Ramos (cell line): ENCODE data around the gene SEMA5B.

ENCODE experiments used
- in situ Hi-C: fragments of 300-500 bp; cut with MboI; formaldehyde crosslinking; loops from one replicate; pipeline ENCODE4 v1.14.3; 2022; ENCODE audit warnings: low sequenced_read_pairs; ENCODE audit not compliant: unreplicated experiment

Gene SEMA5B

GRCh38 chr3:122931636-122932035, 95.9 kb downstream of the SEMA5B start:
- in situ Hi-C loops = no loop called here

DNA sequence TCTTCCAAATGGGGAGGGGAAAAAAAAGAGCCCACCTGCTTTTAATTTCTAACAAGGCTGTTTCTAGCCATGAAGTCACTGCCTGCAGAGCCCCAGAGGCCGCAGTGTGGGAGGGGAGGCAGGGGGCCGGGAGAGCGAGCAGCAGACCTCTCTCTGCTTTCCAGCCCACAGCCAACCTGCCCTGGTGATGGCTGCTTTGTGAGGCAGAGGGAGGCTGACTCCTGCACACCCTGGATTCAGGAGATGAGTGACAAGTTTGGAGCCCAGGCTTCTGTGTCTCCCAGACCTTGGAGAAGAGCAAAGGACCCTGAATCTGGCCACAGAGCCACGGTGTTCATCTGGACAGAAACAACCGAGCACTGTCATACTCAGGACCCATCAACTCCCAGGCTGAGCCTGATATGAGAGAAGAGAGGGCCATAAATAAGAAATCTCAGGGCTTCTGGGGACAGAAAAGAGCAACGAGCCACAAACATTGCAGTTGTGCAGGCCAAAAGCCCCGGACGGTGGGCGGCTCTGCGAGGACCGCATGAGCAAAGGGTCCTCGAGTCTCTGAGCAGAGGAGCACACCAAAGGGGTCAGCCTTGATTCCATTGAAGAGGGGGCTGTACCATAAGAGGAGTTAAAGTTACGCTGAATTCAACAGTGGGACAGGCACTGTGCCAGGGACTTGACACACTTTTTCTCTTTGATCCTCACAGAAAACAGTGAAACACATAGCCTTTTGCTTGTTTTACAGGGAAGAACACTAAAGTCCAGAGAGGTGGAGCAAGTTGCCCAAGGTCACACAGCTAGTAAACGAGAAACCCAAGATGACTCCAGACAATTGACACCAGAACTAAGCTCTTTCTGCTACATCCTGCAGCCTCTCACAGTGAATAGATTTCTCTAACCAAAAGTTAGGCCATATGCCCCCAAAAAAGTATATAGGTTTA, 97.2 kb downstream of the SEMA5B start:
- in situ Hi-C loops = no loop called here

DNA sequence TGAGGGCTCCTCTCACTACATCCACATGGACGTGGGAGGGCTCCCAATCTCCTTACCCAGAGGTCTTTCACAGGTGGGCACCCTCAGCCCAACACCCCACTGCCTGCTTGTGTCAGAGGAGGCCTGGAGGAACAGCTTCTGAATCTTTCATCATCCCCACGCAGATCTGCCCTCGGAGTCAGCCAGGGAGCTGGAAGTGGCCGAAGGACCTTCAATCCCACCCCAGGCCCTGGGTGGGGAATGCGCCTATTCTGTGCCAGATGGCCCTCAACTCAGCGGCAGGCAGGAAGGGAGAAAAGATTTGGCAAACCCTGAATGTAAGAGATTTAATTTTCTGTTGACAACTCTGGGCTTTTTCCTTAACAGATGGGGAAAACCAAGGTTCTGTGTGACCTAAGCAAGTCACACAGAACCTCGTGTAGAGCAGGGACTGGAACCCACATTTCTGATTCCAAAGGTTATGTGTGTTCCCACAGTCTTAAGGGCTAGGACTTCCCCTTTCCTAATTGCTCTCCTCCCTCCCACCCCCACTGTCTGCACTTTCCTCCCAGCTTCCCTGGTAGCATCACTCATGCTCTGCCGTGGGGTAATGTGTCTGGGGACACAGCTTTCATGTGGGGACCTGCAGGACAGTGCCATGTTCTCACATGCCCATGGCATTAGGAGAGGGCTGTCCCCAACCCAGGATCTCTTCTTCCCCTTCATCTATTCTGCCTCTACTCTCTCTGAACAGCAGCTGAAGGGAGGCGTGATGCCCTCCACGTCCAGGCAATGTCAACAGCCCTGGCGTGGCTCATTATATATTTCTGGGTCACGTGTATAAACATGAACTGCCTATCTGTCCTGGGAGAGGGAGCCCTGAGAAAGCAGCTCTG, 98.1 kb downstream of the SEMA5B start:
- in situ Hi-C loops = no loop called here

- in situ Hi-C loops = no loop called here
Measured at GRCh38 chr3:122928396-122929187, 99.0 kb downstream of the SEMA5B start.

- in situ Hi-C loops = no loop called here
Measured at GRCh38 chr3:122927726-122928125, 99.8 kb downstream of the SEMA5B start.

DNA sequence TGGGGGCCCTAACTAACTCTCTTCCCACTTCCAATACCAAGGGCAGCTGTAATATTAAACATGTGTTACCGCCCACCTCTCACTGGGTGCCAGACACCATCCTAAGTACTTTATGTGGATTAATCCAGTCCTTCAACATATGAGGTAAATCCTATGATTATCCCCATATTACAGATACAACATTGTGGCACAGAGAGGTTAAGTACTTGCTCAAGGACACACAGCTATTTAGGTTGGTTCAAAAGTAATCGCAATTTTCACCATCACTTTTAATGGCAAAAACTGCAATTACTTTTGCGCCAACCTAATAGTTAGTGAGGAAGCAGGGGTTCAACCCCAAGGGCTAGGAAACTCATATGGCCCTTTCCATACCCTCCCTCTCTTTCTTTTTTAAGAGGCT, 100.8 kb downstream of the SEMA5B start:
- in situ Hi-C loops = no loop called here

GRCh38 chr3:122926322-122926721, 101.2 kb downstream of the SEMA5B start:
- in situ Hi-C loops = no loop called here

GRCh38 chr3:122925756-122926155, 101.8 kb downstream of the SEMA5B start:
- in situ Hi-C loops = no loop called here

GRCh38 chr3:122924056-122924455, 103.5 kb downstream of the SEMA5B start:
- in situ Hi-C loops = no loop called here

- in situ Hi-C loops = no loop called here
Measured at GRCh38 chr3:122923611-122924010, 104.0 kb downstream of the SEMA5B start.

DNA sequence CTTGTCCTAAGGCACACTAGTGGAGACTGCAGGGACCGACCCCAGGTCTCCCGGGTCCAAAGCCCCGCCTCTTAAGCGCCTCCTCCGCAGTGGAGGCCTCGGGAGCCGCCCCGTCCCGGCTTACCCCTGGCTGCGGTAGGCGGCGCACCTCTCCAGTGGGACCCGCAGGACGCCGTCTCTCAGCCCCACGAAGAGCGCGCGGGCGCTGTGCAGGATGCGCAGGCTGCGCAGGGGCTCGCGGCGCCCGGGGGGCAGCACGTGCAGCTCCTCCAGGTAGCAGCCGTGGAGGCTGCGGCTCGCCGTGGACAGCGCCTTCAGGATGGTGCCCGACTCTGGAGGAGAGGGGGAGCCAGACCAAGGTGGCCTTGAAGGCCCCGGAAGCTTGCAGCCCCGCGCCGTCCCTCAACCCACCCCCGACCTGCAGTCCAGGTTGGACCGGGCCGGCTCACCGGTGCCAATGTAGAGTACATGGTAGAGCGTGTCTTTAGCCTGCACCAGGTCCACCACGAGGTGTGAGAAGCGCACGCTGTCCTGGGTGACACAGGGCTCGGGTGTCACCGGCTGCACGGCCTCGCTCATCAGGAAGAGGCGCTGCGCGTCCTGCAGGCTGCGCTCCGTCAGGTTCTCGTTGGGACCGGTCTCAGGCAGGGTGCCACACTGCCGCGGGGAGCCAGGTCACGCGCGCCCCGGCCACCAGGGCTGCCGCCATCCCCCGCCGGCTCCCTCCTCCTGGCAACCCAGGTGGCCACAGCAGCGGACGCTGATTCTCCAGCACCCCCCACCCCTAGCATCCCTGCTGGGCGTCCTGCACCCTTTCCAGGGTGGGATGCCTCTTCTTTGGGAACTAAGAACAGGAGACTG, 105.5 kb downstream of the SEMA5B start:
- in situ Hi-C loops = no loop called here

GRCh38 chr3:122920986-122921385, 106.6 kb downstream of the SEMA5B start:
- in situ Hi-C loops = no loop called here

GRCh38 chr3:122919291-122919610, 108.3 kb downstream of the SEMA5B start:
- in situ Hi-C loops = no loop called here

- in situ Hi-C loops = no loop called here
Measured at GRCh38 chr3:122918576-122919290, 108.8 kb downstream of the SEMA5B start.

- in situ Hi-C loops = no loop called here
Measured at GRCh38 chr3:122917412-122917811, 110.2 kb downstream of the SEMA5B start.

DNA sequence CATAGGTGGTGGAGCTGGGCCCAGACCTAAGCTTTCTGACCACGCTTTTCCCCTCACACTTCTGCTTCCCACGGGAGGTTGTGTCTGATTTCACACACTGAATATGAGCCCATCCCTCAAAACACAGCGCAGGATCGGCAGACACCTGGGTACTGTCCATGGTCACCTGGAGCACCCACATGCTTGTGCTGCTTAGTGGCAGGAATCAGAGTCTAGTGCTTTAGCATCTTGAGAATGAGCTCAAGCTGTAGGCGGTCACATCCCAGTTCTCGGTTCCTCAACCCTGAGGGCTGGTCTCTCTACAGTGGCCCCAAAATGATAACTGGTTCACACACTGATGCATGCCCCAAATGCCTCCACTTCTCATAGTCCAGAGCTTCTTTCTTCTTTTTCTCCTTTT, 111.0 kb downstream of the SEMA5B start:
- in situ Hi-C loops = no loop called here

GRCh38 chr3:122916084-122916483, 111.5 kb downstream of the SEMA5B start:
- in situ Hi-C loops = no loop called here

DNA sequence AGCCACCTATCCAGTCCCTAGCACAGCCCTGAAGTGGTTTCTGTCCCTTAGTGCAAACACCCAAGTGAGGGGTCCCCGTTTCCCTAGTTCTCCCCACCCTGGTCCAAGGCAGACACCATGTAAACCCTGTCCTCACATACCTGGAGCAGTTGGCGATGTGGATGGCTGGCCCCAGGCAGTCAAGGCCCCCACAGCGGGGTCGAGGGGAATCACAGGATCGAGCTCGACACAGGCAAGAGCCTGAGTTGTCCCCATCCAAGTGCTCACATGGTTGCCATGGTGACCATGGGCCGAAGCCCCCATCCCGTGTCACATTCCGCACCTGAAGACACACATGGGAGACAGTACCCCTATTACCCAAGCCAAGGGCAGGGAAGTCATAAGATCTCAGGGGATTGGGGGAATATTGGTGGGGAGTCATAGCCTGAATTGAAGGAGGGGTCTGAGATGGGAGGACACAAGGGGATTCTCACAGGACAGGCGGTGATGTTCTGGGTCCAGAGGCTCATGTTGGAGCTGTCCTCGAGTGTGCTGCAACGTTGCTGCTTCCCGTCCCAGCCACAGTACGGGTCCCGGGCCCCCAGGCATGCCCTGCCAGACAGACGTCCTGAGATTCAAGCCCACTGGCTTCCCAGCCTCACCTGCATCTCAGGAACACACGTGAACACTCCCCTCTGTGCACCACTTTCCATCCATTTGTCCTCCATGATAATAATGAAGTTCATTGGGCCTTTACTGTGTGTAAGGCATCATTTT, 112.1 kb downstream of the SEMA5B start:
- in situ Hi-C loops = no loop called here
